Heart left ventricle (tissue), 16 donors: ENCODE measurements around the gene MACROH2A2. TPM values are rescaled to one million over a fixed set of nuclear protein-coding genes. Genes with fewer than 3 reads are reported as not detected.

ENCODE experiments used
- ATAC-seq, 4 donors: fragments of 200-7000 bp; cut with Tn5 transposase; one replicate each; pipeline ENCODE4 v1.9.1; 2020 to 2022; ENCODE audit warnings: moderate library complexity in 4 of 4, mild to moderate bottlenecking in 3 of 4, moderate number of reproducible peaks in 1 of 4
- DNase-seq, 5 donors: peaks; one replicate each; pipeline ENCODE4 v3.0.0-alpha.2; 2020
- H3K27ac ChIP-seq, 12 donors: fragments of 200-600 bp; sonication (generic) in 4 of 12; one replicate each; pipeline versions ENCODE4 v1.5.0 to v1.8.0; 2016 to 2022; ENCODE audit warnings: mild to moderate bottlenecking in 2 of 12
- H3K27me3 ChIP-seq, 9 donors: fragments of 200-600 bp; sonication (generic) in 2 of 9; one replicate each; pipeline versions ENCODE4 v1.5.1 to v1.8.0; 2016 to 2022; ENCODE audit warnings: mild to moderate bottlenecking in 3 of 9
- H3K36me3 ChIP-seq, 9 donors: fragments of 200-600 bp; sonication (generic) in 2 of 9; one replicate each; pipeline versions ENCODE4 v1.5.0 to v1.8.0; 2018 to 2022; ENCODE audit warnings: mild to moderate bottlenecking in 2 of 9
- H3K4me1 ChIP-seq, 12 donors: fragments of 200-600 bp; sonication (generic) in 4 of 12; one replicate each; pipeline versions ENCODE4 v1.5.0 to v1.8.0; 2016 to 2022; ENCODE audit warnings: mild to moderate bottlenecking in 3 of 12
- H3K4me3 ChIP-seq, 12 donors: fragments of 200-600 bp; sonication (generic) in 4 of 12; one replicate each; pipeline versions ENCODE4 v1.5.0 to v1.8.0; 2017 to 2022; ENCODE audit warnings: mild to moderate bottlenecking in 9 of 12, moderate library complexity in 4 of 12
- H3K9me3 ChIP-seq, 12 donors: fragments of 200-600 bp; sonication (generic) in 4 of 12; one replicate each; pipeline versions ENCODE4 v1.5.0 to v1.8.0; 2016 to 2022; ENCODE audit warnings: mild to moderate bottlenecking in 1 of 12
- CTCF ChIP-seq, 12 donors: fragments of 200-600 bp; sonication (generic) in 4 of 12; IDR thresholded peaks; one replicate each; pipeline versions ENCODE4 v1.5.0 to v1.8.0; 2018 to 2022; ENCODE audit warnings: antibody characterized with exemption in 12 of 12, mild to moderate bottlenecking in 5 of 12
- POLR2A ChIP-seq, 2 donors: fragments of 450-650 bp; IDR thresholded peaks; one replicate each; pipeline ENCODE4 v1.6.1; 2017; ENCODE audit warnings: antibody characterized with exemption in 2 of 2, mild to moderate bottlenecking in 2 of 2, moderate library complexity in 2 of 2
- WGBS, 4 donors: extraction: QIAGEN DNeasy Blood & Tissue Kit in 2 of 4; methylation state at CpG; one replicate each; pipeline versions ENCODE4 v1.1.5 to v1.1.7; 2013 to 2018; 5-methylcytosine and 5-hydroxymethylcytosine counted together
- intact Hi-C, 10 donors: fragments of 100-400 bp; cut with DNase I; formaldehyde crosslinking; loops; one replicate each; pipeline versions ENCODE4 v1.11.1 to v1.14.2; 2022
- polyA plus RNA-seq, 2 donors: library from polyadenylated mRNA; stranded (reverse); fragments of 200-250 nt; gene quantifications; one replicate each; pipeline ENCODE4 v1.2.3, GENCODE V29; 2013
- total RNA-seq, 9 donors: library from RNA; depleted of rRNA in 2 of 9; stranded (reverse); fragments of >200 nt in 2 of 9; fragmentation: NEBNext Ultra II Directional in 3 of 9; extraction: Animal tissue kit (Norgen Biotek cat#: 25700) in 3 of 9; gene quantifications; one replicate each; pipeline versions ENCODE4 v1.1.0 to v1.2.4, GENCODE V29; 2016 to 2023
- donor health status: ischemic (EF 13 %, LVEDD 7.1; RV severe dilation, severe dysfunction).
- donor health status: healthy with polysubstance abuse.
- donor health status: DM: no; HTN: yes; CAD: no.
- donor health status: DM: no; HTN: no; CAD: no.
- donor health status: ischemic (EF 25% LVEDD 6.9; RV normal size, moderate dysfunction).
- donor health status: ischemic (EF 25% LVEDD 5.7; RV mildly dilated, moderate dysfunction).
- donor health status: healthy.
- donor health status: DM: yes; HTN: yes; CAD: no.
- donor health status: ischemic (EF 35%, LVEDD 5.7; RV mildly dilated, moderate dysfunction).
- donor health status: nonischemic (EF 11% LVEDD 7.7; RV severe dilation, severe dysfunction).
- donor health status: DM: yes; HTN: yes; CAD: no.
- donor health status: PGD.
- donor health status: ischemic (EF 29% LVEDD 5.4; RV normal size, mild dysfunction).
- donor health status: nonischemic (EF 23%, LVEDD 6.1; RV moderate dilation, normal function).

The MACROH2A2 gene
- total and polyA plus RNA-seq, 11 donors: 11.8 to 21.3 (median 13.3) TPM

GRCh38 chr10:70119197-70119596, 66.6 kb downstream of the MACROH2A2 start:
- Histone ChIP-seq H3K36me3 (peaks cover 0 to 73% (median 64%) of the 10 kb centered on the region in 9 donors), H3K9me3 (no peaks in the 10 kb centered on the region), H3K27ac (no peak overlapping the region), H3K4me1 (peaks cover 0 to 11% (median 0%) of the 10 kb centered on the region in 12 donors), H3K4me3 (no peak overlapping the region), H3K27me3 (no peaks in the 10 kb centered on the region)
- intact Hi-C loops: no loop called here
- no peak for DNase-seq
- ATAC-seq: no peak
- TF ChIP-seq CTCF (IDR thresholded peaks at IDR 0.05): no peak
- TF ChIP-seq POLR2A (IDR thresholded peaks at IDR 0.05): no peak
- WGBS, 4 donors: 93 to 96% (median 95%) methylated on average over 7 of the region's 7 CpGs

GRCh38 chr10:70119623-70120022, 67.0 kb downstream of the MACROH2A2 start:
- no peak for DNase-seq

GRCh38 chr10:70120417-70120816, 67.8 kb downstream of the MACROH2A2 start:
- 88 to 93% (median 91%) methylated on average over 5 to 6 of the region's 6 CpGs for WGBS, 4 donors
- no peak for ATAC-seq
- no peaks in the 10 kb centered on the region for H3K9me3 ChIP-seq
- H3K36me3 ChIP-seq: peaks cover 0 to 63% (median 53%) of the 10 kb centered on the region in 9 donors
- no peak for TF ChIP-seq POLR2A (IDR thresholded peaks at IDR 0.05)
- TF ChIP-seq CTCF (IDR thresholded peaks at IDR 0.05): no peak
- H3K27me3 ChIP-seq: no peaks in the 10 kb centered on the region
- no peak overlapping the region for H3K4me3 ChIP-seq
- intact Hi-C loops: no loop called here
- no peak for DNase-seq
- no peak overlapping the region for H3K27ac ChIP-seq
- peaks cover 0 to 11% (median 0%) of the 10 kb centered on the region in 12 donors for H3K4me1 ChIP-seq

More at GRCh38 chr10:70119623-70120022, 67.0 kb downstream of the MACROH2A2 start:
- H3K4me3 ChIP-seq: no peak overlapping the region
- no peak for TF ChIP-seq POLR2A (IDR thresholded peaks at IDR 0.05)
- TF ChIP-seq CTCF (IDR thresholded peaks at IDR 0.05): no peak
- H3K27me3 ChIP-seq: no peaks in the 10 kb centered on the region
- no peaks in the 10 kb centered on the region for H3K9me3 ChIP-seq
- peaks cover 0 to 11% (median 0%) of the 10 kb centered on the region in 12 donors for H3K4me1 ChIP-seq
- H3K27ac ChIP-seq: no peak overlapping the region
- ATAC-seq: peak in 2 of 4 donors; percentile 28 to 40
- peaks cover 0 to 71% (median 61%) of the 10 kb centered on the region in 9 donors for H3K36me3 ChIP-seq
- intact Hi-C loops: no loop called here
- WGBS, 4 donors: 63 to 77% (median 68%) methylated on average over 7 to 8 of the region's 8 CpGs

GRCh38 chr10:70121281-70121949, 68.8 kb downstream of the MACROH2A2 start:
- intact Hi-C loops: no loop called here
- no peak for ATAC-seq
- DNase-seq: no peak
- Histone ChIP-seq H3K4me1 (peaks cover 0 to 8% (median 0%) of the 10 kb centered on the region in 12 donors), H3K27ac (no peak overlapping the region), H3K36me3 (peaks cover 0 to 59% (median 53%) of the 10 kb centered on the region in 9 donors), H3K4me3 (no peak overlapping the region), H3K27me3 (no peaks in the 10 kb centered on the region), H3K9me3 (no peaks in the 10 kb centered on the region)
- TF ChIP-seq CTCF (IDR thresholded peaks at IDR 0.05) (no peak), POLR2A (IDR thresholded peaks at IDR 0.05) (no peak)
- 94 to 96% (median 94%) methylated on average over 11 of the region's 11 CpGs for WGBS, 4 donors
